ENCODE measurements around the gene GDPD4.

- TF ChIP-seq POLR2A (IDR thresholded peaks at IDR 0.05): no peak
- TF ChIP-seq CTCF (IDR thresholded peaks at IDR 0.05): no peak
Measured at GRCh38 chr11:77212314-77213007, 89.0 kb downstream of the GDPD4 start.

All from uterus (tissue), 2 donors.